GM21576 (cell line): ENCODE data around the gene ZCWPW2.

Source experiments
- ATAC-seq: cut with Tn5 transposase; IDR thresholded peaks from one replicate; pipeline ENCODE4 v1.9.1; 2021; ENCODE audit warnings: mild to moderate bottlenecking, moderate library complexity; ENCODE audit not compliant: unreplicated experiment

The ZCWPW2 gene

DNA sequence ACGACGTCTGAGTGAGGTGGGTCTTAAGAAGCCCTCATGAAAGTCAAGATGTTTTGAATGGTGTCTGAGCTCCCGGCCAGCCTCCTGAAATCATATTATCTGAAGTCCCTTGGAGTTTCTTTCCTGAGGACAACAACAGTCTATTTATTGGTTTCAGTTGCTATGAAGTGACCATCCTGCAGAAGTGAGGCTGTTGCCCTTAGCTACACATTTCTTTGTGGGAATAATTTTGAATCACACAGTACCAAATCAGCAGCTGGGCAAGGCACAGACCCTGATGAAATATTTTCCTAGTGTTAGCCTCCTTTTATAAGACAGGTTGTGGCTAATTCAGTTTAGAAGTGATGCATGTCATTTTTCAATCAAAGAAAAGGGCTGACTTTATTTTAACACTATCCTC, 220.8 kb downstream of the ZCWPW2 start:
- ATAC-seq = no peak

DNA sequence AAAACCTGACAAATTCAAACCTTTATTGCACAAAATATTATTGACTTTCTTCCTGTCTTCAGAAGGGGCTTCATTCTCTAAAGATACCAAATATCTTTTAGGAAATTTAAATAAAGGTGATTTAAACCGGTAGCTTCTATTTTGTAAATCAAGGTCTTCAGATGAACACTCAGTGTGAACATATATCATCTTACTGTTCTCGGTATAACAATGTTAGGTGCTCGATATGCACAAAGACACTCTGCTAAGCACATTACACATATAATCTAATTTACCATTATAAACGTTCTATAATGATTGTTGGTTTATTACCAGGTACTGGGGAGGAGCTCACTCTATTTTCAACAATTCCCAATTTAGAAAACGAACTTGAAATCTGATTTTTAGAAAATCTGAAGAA, 225.5 kb downstream of the ZCWPW2 start:
- ATAC-seq = no peak

DNA sequence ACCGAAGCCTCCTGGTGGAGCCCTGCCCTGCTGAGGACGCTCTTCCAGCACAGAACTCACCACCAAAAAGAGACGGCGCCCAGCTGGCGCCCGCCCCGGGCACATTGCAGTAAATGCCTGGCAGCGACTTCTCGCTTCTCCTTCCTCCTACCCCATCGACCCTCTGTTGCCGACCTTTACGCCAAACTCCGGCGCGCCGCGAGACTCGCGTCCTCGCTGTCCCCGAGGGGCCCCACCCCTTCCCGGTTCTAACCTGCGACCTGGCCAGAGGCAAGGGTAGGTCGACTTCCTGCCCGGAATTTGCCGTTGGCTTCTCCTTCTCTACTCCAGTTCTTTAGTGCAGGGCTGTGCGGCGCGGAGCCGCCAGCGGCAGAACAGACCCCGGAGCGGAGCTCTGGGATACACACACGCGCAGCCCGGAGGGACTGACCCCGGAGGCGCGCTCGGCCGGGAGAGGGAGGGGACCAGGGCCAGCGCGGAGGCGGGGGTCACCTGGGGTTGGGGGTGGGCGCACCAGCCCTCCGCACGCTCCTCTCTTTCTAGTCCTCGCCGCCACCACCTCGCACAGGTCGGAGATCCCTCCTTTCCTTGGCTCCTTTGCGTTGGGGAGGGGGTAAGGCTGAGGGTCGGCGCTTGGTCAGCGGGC, 226.7 kb downstream of the ZCWPW2 start:
- no peak for ATAC-seq
